PC-9 (cell line): ENCODE data around the gene FOXJ1. TPM values are rescaled to one million over a fixed set of nuclear protein-coding genes. Genes with fewer than 3 reads are reported as not detected.

Experiments
- BruUV-seq: library from RNA; stranded (reverse); fragments of 400-500 nt; replicated peaks from 2 replicates; lab custom pipeline; 2021; lab: Mats Ljungman, UMichigan
- CTCF ChIA-PET: fragments of 300-600 bp; sonication (Branson Sonifier 250); formaldehyde crosslinking; loops from one replicate; lab custom pipeline; 2022; ENCODE audit warnings: antibody characterized with exemption; lab: Charles Lee
- POLR2A ChIA-PET: fragments of 300-600 bp; sonication (Branson Sonifier 250); formaldehyde crosslinking; loops from one replicate; lab custom pipeline; 2022; ENCODE audit warnings: antibody characterized with exemption; ENCODE audit not compliant: unreplicated experiment; lab: Charles Lee
- DNase-seq, 2 experiments: peaks; one replicate each; pipeline versions ENCODE4 v3.0.0 to v3.0.0-alpha.2; 2015 to 2022; ENCODE audit warnings: mixed read lengths in 1 of 2
- H2AFZ ChIP-seq: fragments of 200-600 bp; sonication (generic); 2 replicates; pipeline ENCODE4 v1.8.1; 2017; ENCODE audit warnings: antibody characterized with exemption
- H3F3A ChIP-seq: fragments of 200-600 bp; sonication (generic); 2 replicates; pipeline ENCODE4 v1.8.1; 2017; ENCODE audit warnings: antibody characterized with exemption, mild to moderate bottlenecking, low read depth; ENCODE audit not compliant: insufficient read depth
- H3K27ac ChIP-seq: fragments of 200-600 bp; sonication (generic); 2 replicates; pipeline ENCODE4 v1.6.1; 2016; ENCODE audit warnings: mixed run types
- H3K27me3 ChIP-seq: fragments of 200-600 bp; sonication (generic); 2 replicates; pipeline ENCODE4 v1.6.1; 2016; ENCODE audit warnings: low read depth, mixed run types; ENCODE audit not compliant: insufficient read depth
- H3K36me3 ChIP-seq: fragments of 200-600 bp; sonication (generic); 2 replicates; pipeline ENCODE4 v1.6.1; 2016; ENCODE audit warnings: low read depth, mixed run types
- H3K4me1 ChIP-seq: fragments of 200-600 bp; sonication (generic); replicated peaks from 2 replicates; pipeline ENCODE4 v1.6.1; 2016; ENCODE audit warnings: mixed run types; ENCODE audit not compliant: insufficient read depth
- H3K4me2 ChIP-seq: fragments of 200-600 bp; sonication (generic); 2 replicates; pipeline ENCODE4 v1.6.1; 2017; ENCODE audit warnings: mixed run types
- H3K4me3 ChIP-seq: fragments of 200-600 bp; sonication (generic); 2 replicates; pipeline ENCODE4 v1.6.1; 2016; ENCODE audit warnings: mixed run types
- H3K79me2 ChIP-seq: fragments of 200-600 bp; sonication (generic); 2 replicates; pipeline ENCODE4 v1.6.1; 2017; ENCODE audit warnings: low read depth, mixed run types
- H3K9me2 ChIP-seq: fragments of 200-600 bp; sonication (generic); 2 replicates; pipeline ENCODE4 v1.8.1; 2017; ENCODE audit warnings: mild to moderate bottlenecking; ENCODE audit not compliant: insufficient read depth
- H3K9me3 ChIP-seq: fragments of 200-600 bp; sonication (generic); 2 replicates; pipeline ENCODE4 v1.8.1; 2016; ENCODE audit warnings: low read depth; ENCODE audit not compliant: insufficient read depth
- H4K20me1 ChIP-seq: fragments of 200-600 bp; sonication (generic); 2 replicates; pipeline ENCODE4 v1.8.1; 2017; ENCODE audit not compliant: insufficient read depth
- CTCF ChIP-seq: fragments of 200-600 bp; sonication (generic); conservative IDR thresholded peaks from 2 replicates; pipeline ENCODE4 v1.6.1; 2017; ENCODE audit warnings: mixed run types, antibody characterized with exemption, mild to moderate bottlenecking, moderate library complexity
- EZH2 ChIP-seq: fragments of 200-600 bp; sonication (generic); IDR thresholded peaks from 2 replicates; pipeline ENCODE4 v1.8.0; 2017; ENCODE audit warnings: antibody characterized with exemption, low read depth
- intact Hi-C: fragments of 100-400 bp; cut with micrococcal nuclease; formaldehyde crosslinking; loops from one replicate; pipeline ENCODE4 v1.10.0; 2022; ENCODE audit not compliant: unreplicated experiment
- total RNA-seq: library from RNA; stranded (reverse); gene quantifications from 2 replicates; pipeline ENCODE4 v1.2.3, GENCODE V29; 2021

Gene FOXJ1
- total RNA-seq, 1 experiment from 2014 or later, result 23.7 TPM

GRCh38 chr17:76147211-76148014, 6.4 kb upstream of the FOXJ1 start:
- no peak overlapping the region for H3K4me2 ChIP-seq
- POLR2A ChIA-PET, result interaction anchor here (0.6 kb wide), 1 partner anchor 127 kb away, joined by 3 read pairs; no protein-coding TSS in a partner anchor
- intact Hi-C loops, result no loop called here
- no peaks in the 10 kb centered on the region for H3K79me2 ChIP-seq
- H3K27ac ChIP-seq, result no peak overlapping the region
- H3K4me3 ChIP-seq, result no peak overlapping the region
- H3K9me3 ChIP-seq, result no peaks in the 10 kb centered on the region
- H3K9me2 ChIP-seq, result no peaks in the 10 kb centered on the region
- peaks cover 17% of the 10 kb centered on the region for H3K4me1 ChIP-seq
- no TSS peak for BruUV-seq
- no peak overlapping the region for H2AFZ ChIP-seq
- TF ChIP-seq EZH2 (no peak), CTCF (peak; percentile 67)
- H3K27me3 ChIP-seq, result no peaks in the 10 kb centered on the region
- CTCF ChIA-PET, result interaction anchor here (1.4 kb wide), 1 partner anchor 23 kb away, joined by 4 read pairs; no protein-coding TSS in a partner anchor
- no peaks in the 10 kb centered on the region for H3K36me3 ChIP-seq
- H3F3A ChIP-seq, result peaks cover 8% of the 10 kb centered on the region; the same call in 1 of the 2 replicates
- H4K20me1 ChIP-seq, result no peaks in the 10 kb centered on the region
- no peak for DNase-seq

GRCh38 chr17:76146053-76146851, 5.2 kb upstream of the FOXJ1 start:
- Histone ChIP-seq H4K20me1 (no peaks in the 10 kb centered on the region), H3K27me3 (no peaks in the 10 kb centered on the region), H3K4me1 (peaks cover 27% of the 10 kb centered on the region), H2AFZ (no peak overlapping the region), H3K79me2 (no peaks in the 10 kb centered on the region), H3K4me3 (no peak overlapping the region), H3K9me2 (no peaks in the 10 kb centered on the region), H3K4me2 (no peak overlapping the region), H3F3A (peaks cover 10% of the 10 kb centered on the region; the same call in 1 of the 2 replicates), H3K27ac (no peak overlapping the region), H3K36me3 (no peaks in the 10 kb centered on the region), H3K9me3 (no peaks in the 10 kb centered on the region)
- CTCF ChIA-PET, result interaction anchor here (0.6 to 1.4 kb wide), 2 partner anchors 22 to 28 kb away, joined by 3 to 4 read pairs; no protein-coding TSS in a partner anchor
- DNase-seq, result no peak
- TF ChIP-seq CTCF (no peak), EZH2 (no peak)
- BruUV-seq, result no TSS peak
- POLR2A ChIA-PET, result interaction anchor here (0.6 to 0.7 kb wide), 2 partner anchors 22 to 132 kb away, joined by 3 to 7 read pairs; no protein-coding TSS in a partner anchor
- intact Hi-C loops, result no loop called here
